Cardiac muscle cell (in vitro differentiated cells and primary cell): ENCODE results near the gene STARD4. TPM values are rescaled to one million over a fixed set of nuclear protein-coding genes. Genes with fewer than 3 reads are reported as not detected.
A peak's percentile ranks its signal among the peaks of the same experiment; 100 is the strongest.

Experiments
- DNase-seq, 2 donors: peaks; one replicate each; pipeline versions ENCODE4 v3.0.0 to v3.0.0-alpha.2; 2010 to 2017; ENCODE audit warnings: low read depth in 1 of 2, low spot score in 1 of 2
- H3K27ac ChIP-seq: fragments of 200-600 bp; sonication (generic); 2 replicates; pipeline ENCODE4 v1.5.1; 2016
- H3K27me3 ChIP-seq: fragments of 200-600 bp; sonication (generic); 2 replicates; pipeline ENCODE4 v1.6.0; 2016; ENCODE audit warnings: control low read depth
- H3K36me3 ChIP-seq: fragments of 200-600 bp; sonication (generic); 2 replicates; pipeline ENCODE4 v1.5.1; 2016; ENCODE audit warnings: control low read depth
- H3K4me1 ChIP-seq: fragments of 200-600 bp; sonication (generic); 2 replicates; pipeline ENCODE4 v1.8.1; 2017; ENCODE audit warnings: low read depth, mild to moderate bottlenecking, mixed run types
- H3K4me3 ChIP-seq: fragments of 200-600 bp; sonication (generic); 2 replicates; pipeline ENCODE4 v1.5.1; 2016; ENCODE audit warnings: mild to moderate bottlenecking
- H3K9me3 ChIP-seq: fragments of 200-600 bp; sonication (generic); 2 replicates; pipeline ENCODE4 v1.5.1; 2017; ENCODE audit warnings: low read depth, mild to moderate bottlenecking, control low read depth
- CTCF ChIP-seq: IDR thresholded peaks from 2 replicates; pipeline ENCODE4 v1.5.1; 2012; ENCODE audit warnings: low read depth, mild to moderate bottlenecking, low read length
- polyA plus RNA-seq: library from polyadenylated mRNA; unstranded; fragments of >200 nt; fragmentation: Nextera tagmentation; extraction: Ambion mirVana; gene quantifications from 2 replicates; pipeline ENCODE4 v1.2.1, GENCODE V29; 2016
- total RNA-seq: library from RNA; depleted of rRNA; stranded (reverse); fragments of >200 nt; gene quantifications from 2 replicates; pipeline ENCODE4 v1.2.3, GENCODE V29; 2016

Gene STARD4
- total and polyA plus RNA-seq, 2 experiments from 2014 or later, result 72.1 to 97.8 TPM

- H3K4me3 ChIP-seq, result no peak overlapping the region
- no peaks in the 10 kb centered on the region for H3K27me3 ChIP-seq
- no peaks in the 10 kb centered on the region for H3K9me3 ChIP-seq
- no peaks in the 10 kb centered on the region for H3K36me3 ChIP-seq
- no peak overlapping the region for H3K27ac ChIP-seq
- peaks cover 7% of the 10 kb centered on the region for H3K4me1 ChIP-seq
- TF ChIP-seq CTCF, result no peak
- DNase-seq, result no peak
Observed at GRCh38 chr5:111469293-111469896, 42.9 kb downstream of the STARD4 start.

- no peak for DNase-seq
- Histone ChIP-seq H3K27me3 (no peaks in the 10 kb centered on the region), H3K4me3 (no peak overlapping the region), H3K27ac (no peak overlapping the region), H3K36me3 (no peaks in the 10 kb centered on the region), H3K9me3 (no peaks in the 10 kb centered on the region), H3K4me1 (peaks cover 3% of the 10 kb centered on the region)
- no peak for TF ChIP-seq CTCF
Observed at GRCh38 chr5:111463311-111463710, 49.0 kb downstream of the STARD4 start.

- DNase-seq, result no peak
- no peaks in the 10 kb centered on the region for H3K9me3 ChIP-seq
- H3K27me3 ChIP-seq, result no peaks in the 10 kb centered on the region
- H3K4me3 ChIP-seq, result no peak overlapping the region
- H3K4me1 ChIP-seq, result peaks cover 3% of the 10 kb centered on the region
- H3K36me3 ChIP-seq, result no peaks in the 10 kb centered on the region
- no peak overlapping the region for H3K27ac ChIP-seq
- no peak for TF ChIP-seq CTCF
Observed at GRCh38 chr5:111461934-111462333, 50.4 kb downstream of the STARD4 start.

- peak; percentile 63 to 66 for DNase-seq
- Histone ChIP-seq H3K4me3 (no peak overlapping the region), H3K27ac (no peak overlapping the region), H3K4me1 (peaks cover 3% of the 10 kb centered on the region), H3K27me3 (no peaks in the 10 kb centered on the region), H3K36me3 (no peaks in the 10 kb centered on the region), H3K9me3 (no peaks in the 10 kb centered on the region)
- TF ChIP-seq CTCF, result peak; percentile 79
Observed at GRCh38 chr5:111461255-111461671, 51.1 kb downstream of the STARD4 start.

- Histone ChIP-seq H3K9me3 (no peaks in the 10 kb centered on the region), H3K36me3 (no peaks in the 10 kb centered on the region), H3K4me1 (peaks cover 3% of the 10 kb centered on the region), H3K27ac (no peak overlapping the region), H3K27me3 (no peaks in the 10 kb centered on the region), H3K4me3 (no peak overlapping the region)
- no peak for DNase-seq
- no peak for TF ChIP-seq CTCF
Observed at GRCh38 chr5:111454776-111455175, 57.6 kb downstream of the STARD4 start.

- DNase-seq, result peak in 1 of 2 donors; percentile 13
- TF ChIP-seq CTCF, result no peak
- Histone ChIP-seq H3K9me3 (no peaks in the 10 kb centered on the region), H3K4me1 (peaks cover 3% of the 10 kb centered on the region), H3K4me3 (no peak overlapping the region), H3K36me3 (no peaks in the 10 kb centered on the region), H3K27me3 (no peaks in the 10 kb centered on the region), H3K27ac (no peak overlapping the region)
Observed at GRCh38 chr5:111454198-111454622, 58.1 kb downstream of the STARD4 start.
